Testis (tissue), 2 donors: ENCODE results near the gene ATG7.

Experiments used
- POLR2A ChIP-seq: fragments of 450-650 bp; IDR thresholded peaks from one replicate; pipeline ENCODE4 v1.6.1; 2017; ENCODE audit warnings: antibody characterized with exemption, mild to moderate bottlenecking, moderate library complexity
- TF ChIP-seq, protein P1 (sequence below), 3 experiments: fragments of 450-650 bp in 2 of 3; fragments of 200-600 bp in 1 of 3; sonication (generic) in 1 of 3; IDR thresholded peaks; one replicate each; pipeline ENCODE4 v1.5.1; 2016 to 2019; ENCODE audit warnings: antibody characterized with exemption in 3 of 3, mild to moderate bottlenecking in 2 of 3, moderate library complexity in 1 of 3

DNA sequence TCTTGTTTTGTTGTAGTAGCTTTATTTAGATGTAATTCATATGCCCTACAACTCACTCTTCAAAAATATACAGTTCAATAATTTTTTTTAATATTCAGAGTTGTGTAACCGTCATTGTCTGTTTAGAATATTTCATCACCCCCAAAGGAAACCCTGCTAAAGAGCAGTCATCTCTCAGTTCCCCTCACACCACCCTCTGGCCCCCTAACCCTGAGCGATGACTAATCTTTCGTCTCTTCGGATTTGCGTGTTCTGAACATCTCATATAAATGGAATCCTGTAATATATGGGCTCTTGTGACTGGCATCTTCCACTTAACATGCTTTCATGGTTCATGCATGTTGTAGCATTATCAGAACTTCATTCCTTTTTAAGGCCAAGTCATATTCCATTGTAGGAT, 183.8 kb downstream of the ATG7 start:
- TF ChIP-seq, protein P1, sequence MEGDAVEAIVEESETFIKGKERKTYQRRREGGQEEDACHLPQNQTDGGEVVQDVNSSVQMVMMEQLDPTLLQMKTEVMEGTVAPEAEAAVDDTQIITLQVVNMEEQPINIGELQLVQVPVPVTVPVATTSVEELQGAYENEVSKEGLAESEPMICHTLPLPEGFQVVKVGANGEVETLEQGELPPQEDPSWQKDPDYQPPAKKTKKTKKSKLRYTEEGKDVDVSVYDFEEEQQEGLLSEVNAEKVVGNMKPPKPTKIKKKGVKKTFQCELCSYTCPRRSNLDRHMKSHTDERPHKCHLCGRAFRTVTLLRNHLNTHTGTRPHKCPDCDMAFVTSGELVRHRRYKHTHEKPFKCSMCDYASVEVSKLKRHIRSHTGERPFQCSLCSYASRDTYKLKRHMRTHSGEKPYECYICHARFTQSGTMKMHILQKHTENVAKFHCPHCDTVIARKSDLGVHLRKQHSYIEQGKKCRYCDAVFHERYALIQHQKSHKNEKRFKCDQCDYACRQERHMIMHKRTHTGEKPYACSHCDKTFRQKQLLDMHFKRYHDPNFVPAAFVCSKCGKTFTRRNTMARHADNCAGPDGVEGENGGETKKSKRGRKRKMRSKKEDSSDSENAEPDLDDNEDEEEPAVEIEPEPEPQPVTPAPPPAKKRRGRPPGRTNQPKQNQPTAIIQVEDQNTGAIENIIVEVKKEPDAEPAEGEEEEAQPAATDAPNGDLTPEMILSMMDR (IDR thresholded peaks at IDR 0.05) = no peak
- TF ChIP-seq POLR2A = no peak
